H1 (cell line): Measurements from ENCODE around the gene TRIM67. TPM values are rescaled to one million over a fixed set of nuclear protein-coding genes. Genes with fewer than 3 reads are reported as not detected.

Experiments
- CTCF ChIA-PET: fragments of 300-600 bp; sonication (Branson Sonifier 250); formaldehyde crosslinking; loops from one replicate; lab custom pipeline; 2021; ENCODE audit not compliant: partially characterized antibody; lab: Charles Lee
- POLR2A ChIA-PET: fragments of 300-600 bp; sonication (Branson Sonifier 250); formaldehyde crosslinking; loops from one replicate; lab custom pipeline; 2021; ENCODE audit warnings: inconsistent platforms; ENCODE audit not compliant: partially characterized antibody; lab: Charles Lee
- DNase-seq, 2 experiments: peaks; one replicate each; pipeline versions ENCODE4 v3.0.0 to v3.0.0-alpha.2; 2010 to 2022; ENCODE audit warnings: low spot score in 2 of 2, low read depth in 1 of 2, mixed read lengths in 1 of 2
- FAIRE-seq: peaks from 2 replicates; lab custom pipeline; 2011; peaks lifted over from hg19 to GRCh38; lab: Jason Lieb, UNC
- H2AFZ ChIP-seq: 2 replicates; pipeline ENCODE4 v1.8.1; 2012; ENCODE audit warnings: low read length, inconsistent platforms
- H2AK5ac ChIP-seq: 2 replicates; pipeline ENCODE4 v1.6.1; 2013; ENCODE audit warnings: low read depth, low read length
- H2BK120ac ChIP-seq: replicated peaks from 2 replicates; pipeline ENCODE3; 2013; ENCODE audit warnings: low read depth, low read length, inconsistent platforms
- H2BK12ac ChIP-seq: 2 replicates; pipeline ENCODE4 v1.6.1; 2013; ENCODE audit warnings: low read depth, low read length
- H2BK15ac ChIP-seq: 2 replicates; pipeline ENCODE4 v1.6.1; 2013; ENCODE audit warnings: low read length
- H2BK20ac ChIP-seq: 2 replicates; pipeline ENCODE4 v1.6.1; 2013; ENCODE audit warnings: low read length
- H2BK5ac ChIP-seq: 2 replicates; pipeline ENCODE4 v1.6.1; 2013; ENCODE audit warnings: low read depth, low read length
- H3K14ac ChIP-seq: 2 replicates; pipeline ENCODE4 v1.6.1; 2013; ENCODE audit warnings: inconsistent platforms; ENCODE audit not compliant: insufficient read length
- H3K18ac ChIP-seq: 2 replicates; pipeline ENCODE4 v1.6.1; 2013; ENCODE audit warnings: low read length; ENCODE audit errors: extremely low read depth
- H3K23ac ChIP-seq: 2 replicates; pipeline ENCODE4 v1.6.1; 2013; ENCODE audit warnings: inconsistent platforms; ENCODE audit not compliant: insufficient read length
- H3K23me2 ChIP-seq: 2 replicates; pipeline ENCODE4 v1.6.1; 2013; ENCODE audit warnings: low read depth, low read length
- H3K27ac ChIP-seq: 2 replicates; pipeline ENCODE4 v1.6.1; 2011; ENCODE audit warnings: low read depth, low read length, inconsistent platforms
- H3K27me3 ChIP-seq, 4 experiments: replicated peaks in 1 of 4; 1 replicate in 1 of 4; 2 replicates in 3 of 4; pipeline versions ENCODE4 v1.6.1 to v1.8.1; 2011 to 2013; ENCODE audit warnings: low read length in 3 of 4, mild to moderate bottlenecking in 3 of 4, inconsistent platforms in 2 of 4, mixed read lengths in 2 of 4, moderate library complexity in 1 of 4; ENCODE audit not compliant: control insufficient read depth in 3 of 4, insufficient read depth in 3 of 4; ENCODE audit errors: extremely low read depth in 1 of 4
- H3K36me3 ChIP-seq, 4 experiments: 2 replicates each; pipeline versions ENCODE4 v1.6.1 to v1.8.1; 2011 to 2013; ENCODE audit warnings: mild to moderate bottlenecking in 4 of 4, low read length in 3 of 4, moderate library complexity in 2 of 4, control low read depth in 1 of 4, inconsistent platforms in 1 of 4; ENCODE audit not compliant: insufficient read depth in 4 of 4, control insufficient read depth in 2 of 4
- H3K4ac ChIP-seq: replicated peaks from 2 replicates; pipeline ENCODE3; 2013; ENCODE audit warnings: low read length, low read depth, mixed read lengths, inconsistent platforms; ENCODE audit not compliant: insufficient read length
- H3K4me1 ChIP-seq, 4 experiments: replicated peaks in 1 of 4; 1 replicate in 1 of 4; 2 replicates in 3 of 4; pipeline versions ENCODE4 v1.6.1 to v1.8.1; 2011 to 2013; ENCODE audit warnings: low read length in 3 of 4, inconsistent platforms in 2 of 4, mixed read lengths in 1 of 4; ENCODE audit not compliant: insufficient read depth in 4 of 4, control insufficient read depth in 3 of 4
- H3K4me2 ChIP-seq, 2 experiments: 2 replicates each; pipeline versions ENCODE4 v1.6.1 to v1.8.1; 2011 to 2013; ENCODE audit warnings: low read depth in 2 of 2, low read length in 2 of 2, control low read depth in 1 of 2, inconsistent platforms in 1 of 2, mild to moderate bottlenecking in 1 of 2; ENCODE audit not compliant: insufficient read depth in 1 of 2
- H3K4me3 ChIP-seq, 4 experiments: fragments of 200-600, 300-600 bp in 1 of 4; sonication (generic), shearing (Covaris generic), sonication (Bioruptor Twin) in 1 of 4; 2 replicates each; pipeline versions ENCODE4 v1.5.1 to v1.8.1; 2011 to 2016; ENCODE audit warnings: low read length in 4 of 4, low read depth in 3 of 4, control low read depth in 2 of 4, inconsistent platforms in 2 of 4, mild to moderate bottlenecking in 2 of 4, mixed read lengths in 1 of 4, moderate library complexity in 1 of 4; ENCODE audit not compliant: insufficient read depth in 2 of 4; ENCODE audit errors: extremely low read depth in 1 of 4
- H3K56ac ChIP-seq: replicated peaks from 2 replicates; pipeline ENCODE3; 2013; ENCODE audit warnings: low read depth, mild to moderate bottlenecking, mixed read lengths, low read length, inconsistent platforms; ENCODE audit not compliant: insufficient read length
- H3K79me1 ChIP-seq: 2 replicates; pipeline ENCODE4 v1.6.1; 2013; ENCODE audit warnings: low read depth, low read length, control low read depth
- H3K79me2 ChIP-seq, 2 experiments: 2 replicates each; pipeline versions ENCODE4 v1.6.1 to v1.8.1; 2012 to 2013; ENCODE audit warnings: low read length in 2 of 2, mild to moderate bottlenecking in 2 of 2, inconsistent platforms in 1 of 2; ENCODE audit not compliant: insufficient read depth in 2 of 2, control insufficient read depth in 1 of 2
- H3K9ac ChIP-seq, 4 experiments: replicated peaks in 1 of 4; 1 replicate in 1 of 4; 2 replicates in 3 of 4; pipeline versions ENCODE4 v1.6.1 to v1.8.1; 2011 to 2013; ENCODE audit warnings: low read depth in 3 of 4, low read length in 3 of 4, control low read depth in 2 of 4, mild to moderate bottlenecking in 2 of 4, moderate library complexity in 2 of 4, inconsistent platforms in 1 of 4; ENCODE audit errors: extremely low read depth in 1 of 4
- H3K9me3 ChIP-seq, 2 experiments: 2 replicates each; pipeline versions ENCODE4 v1.6.1 to v1.8.1; 2012 to 2013; ENCODE audit warnings: mild to moderate bottlenecking in 2 of 2, moderate library complexity in 2 of 2, control low read depth in 1 of 2, inconsistent platforms in 1 of 2, low read depth in 1 of 2, low read length in 1 of 2, mixed read lengths in 1 of 2; ENCODE audit not compliant: insufficient read depth in 2 of 2
- H4K20me1 ChIP-seq, 2 experiments: replicated peaks in 1 of 2; 2 replicates each; pipeline versions ENCODE3 to v1.8.1; 2011 to 2013; ENCODE audit warnings: inconsistent platforms in 2 of 2, low read length in 2 of 2, mild to moderate bottlenecking in 1 of 2; ENCODE audit not compliant: insufficient read depth in 2 of 2, control insufficient read depth in 1 of 2
- H4K5ac ChIP-seq: 2 replicates; pipeline ENCODE4 v1.6.1; 2013; ENCODE audit warnings: low read length, low read depth, mixed read lengths, inconsistent platforms; ENCODE audit not compliant: insufficient read length
- H4K8ac ChIP-seq: 2 replicates; pipeline ENCODE4 v1.8.0; 2013; ENCODE audit warnings: mild to moderate bottlenecking, moderate library complexity, low read length, inconsistent platforms; ENCODE audit not compliant: insufficient read depth; ENCODE audit errors: extremely low read depth
- H4K91ac ChIP-seq: replicated peaks from 2 replicates; pipeline ENCODE3; 2013; ENCODE audit warnings: low read length, mixed read lengths, inconsistent platforms; ENCODE audit not compliant: insufficient read length
- MAX ChIP-seq: IDR thresholded peaks from 2 replicates; pipeline ENCODE4 v1.6.1; 2012; ENCODE audit warnings: inconsistent platforms
- SIRT6 ChIP-seq: IDR thresholded peaks from one replicate; pipeline ENCODE4 v1.7.1; 2012; ENCODE audit warnings: low read length, inconsistent platforms
- WGBS, 2 experiments: shearing (Covaris generic) in 1 of 2; methylation state at CpG; one replicate each; pipeline versions ENCODE4 v1.1.6 to v1.1.7; 2013 to 2015; ENCODE audit warnings: low lambda C conversion rate in 2 of 2, mixed read lengths in 2 of 2, inconsistent platforms in 1 of 2, low coverage in 1 of 2, missing lambda C conversion rate in 1 of 2; ENCODE audit not compliant: insufficient replicate concordance in 2 of 2, insufficient coverage in 1 of 2, insufficient read length in 1 of 2; ENCODE audit errors: extremely low coverage in 1 of 2, missing lambda C conversion rate in 1 of 2; 5-methylcytosine and 5-hydroxymethylcytosine counted together
- polyA plus RNA-seq, 7 experiments: library from polyadenylated mRNA; depleted of rRNA in 3 of 7; stranded (reverse) in 5 of 7; unstranded in 2 of 7; fragments of >200 nt in 5 of 7; fragments of 200-250 nt in 2 of 7; gene quantifications; 1 replicate in 5 of 7; 2 replicates in 1 of 7; 4 replicates in 1 of 7; pipeline versions ENCODE4 v1.2.1 to v1.2.3, GENCODE V29; 2011 to 2013; ENCODE audit warnings: missing spikeins in 2 of 7, mixed read lengths in 2 of 7
- total RNA-seq: library from RNA; stranded (reverse); fragmentation: NEBNext Ultra II Directional; extraction: Animal tissue kit (Norgen Biotek cat#: 25700); gene quantifications from 2 replicates; pipeline ENCODE4 v1.2.1, GENCODE V29; 2021

TRIM67 gene
- total and polyA plus RNA-seq, 2 of the 8 experiments (the other 6 are each of a cell fraction or from before 2014, with no cell fraction given), result under 0.01 TPM; not detected in 1

- WGBS, 2 experiments, result 88% methylated on average over 12 of the region's 12 CpGs; no CpG with 5 or more reads in 1 of the 2 experiments
- Histone ChIP-seq H4K20me1 (peaks cover 0 to 3% of the 10 kb centered on the region in 2 experiments), H2AK5ac (no peak overlapping the region), H2BK20ac (no peak overlapping the region), H3K36me3 (no peaks in the 10 kb centered on the region), H4K5ac (no peak overlapping the region), H3K4ac (no peak overlapping the region), H3K14ac (no peak overlapping the region), H2AFZ (no peak overlapping the region), H3K18ac (no peak overlapping the region), H3K27ac (no peak overlapping the region), H3K4me3 (no peak overlapping the region), H3K56ac (no peak overlapping the region), H3K9me3 (no peaks in the 10 kb centered on the region; a peak in 1 of 4 replicates), H3K23ac (no peak overlapping the region), H3K79me1 (no peaks in the 10 kb centered on the region), H4K8ac (no peak overlapping the region), H3K23me2 (no peaks in the 10 kb centered on the region), H2BK12ac (no peak overlapping the region), H3K9ac (no peak overlapping the region), H3K79me2 (no peaks in the 10 kb centered on the region), H2BK5ac (no peak overlapping the region), H3K4me2 (no peak overlapping the region), H4K91ac (no peak overlapping the region), H2BK120ac (no peak overlapping the region), H3K27me3 (peaks cover 0 to 8% (median 2%) of the 10 kb centered on the region in 4 experiments; a peak in 3 of 7 replicates), H2BK15ac (no peak overlapping the region), H3K4me1 (peaks cover 0 to 5% (median 0%) of the 10 kb centered on the region in 4 experiments; a peak in 1 of 7 replicates)
- CTCF ChIA-PET, result interaction anchor here (1.1 kb wide), 2 partner anchors 18 to 23 kb away, joined by 3 read pairs; no protein-coding TSS in a partner anchor
- FAIRE-seq, result no peak
- POLR2A ChIA-PET, result interaction anchor here (1.6 kb wide), 1 partner anchor 14 kb away, joined by 3 read pairs; no protein-coding TSS in a partner anchor
- no peak for DNase-seq
- peak; percentile 19; the same call in 1 of the 2 replicates for TF ChIP-seq MAX
- TF ChIP-seq SIRT6, result no peak
Measured at GRCh38 chr1:231192620-231193163, 30.8 kb downstream of the TRIM67 start.
